A549 (cell line): ENCODE data around the gene GRIK2. TPM values are rescaled to one million over a fixed set of nuclear protein-coding genes. Genes with fewer than 3 reads are reported as not detected.

Source experiments
- CBX8 ChIP-seq: fragments of 200-600 bp; sonication (generic); IDR thresholded peaks from 2 replicates; pipeline ENCODE4 v1.6.1; 2016
- FOSB ChIP-seq: fragments of 250-450 bp; sonication (Bioruptor Pico); IDR thresholded peaks from 2 replicates; pipeline ENCODE4 v1.5.0; 2020; ENCODE audit warnings: mild to moderate bottlenecking, moderate library complexity
- FOSL2 ChIP-seq, 2 experiments: fragments of 450-650 bp in 1 of 2; fragments of >200 bp in 1 of 2; sonication (Bioruptor Twin) in 1 of 2; formaldehyde crosslinking; IDR thresholded peaks; 2 replicates each; pipeline versions ENCODE4 v1.5.0 to v1.6.1; 2016 to 2020; ENCODE audit warnings: mild to moderate bottlenecking in 1 of 2, moderate library complexity in 1 of 2
- HMGXB4 ChIP-seq: fragments of 250-450 bp; sonication (Bioruptor Pico); IDR thresholded peaks from 2 replicates; pipeline ENCODE4 v1.5.0; 2021; ENCODE audit warnings: mild to moderate bottlenecking, moderate library complexity, borderline replicate concordance
- polyA plus RNA-seq, 4 experiments: library from polyadenylated mRNA; depleted of rRNA in 3 of 4; stranded (reverse); fragments of >200 nt; fragmentation: RNase III in 1 of 4; extraction: RNeasy Plus Mini Kit Qiagen cat#74134 plus additional on column Dnase treatment in 1 of 4; gene quantifications; 2 replicates in 3 of 4; 3 replicates in 1 of 4; pipeline ENCODE4 v1.2.3, GENCODE V29; 2011 to 2017

Gene GRIK2
- polyA plus RNA-seq, 2 of the 4 experiments (the other 2 are of a cell fraction) = 0.56 to 0.65 TPM

GRCh38 chr6:102118034-102118433, 724.5 kb downstream of the GRIK2 start (continued):
- no peak for TF ChIP-seq HMGXB4 (CRISPR knock-in tag)
- no peak for TF ChIP-seq FOSB
- no peak for TF ChIP-seq FOSL2 (IDR thresholded peaks at IDR 0.05)
- TF ChIP-seq FOSL2 (CRISPR knock-in tag; IDR thresholded peaks at IDR 0.05) = no peak
- TF ChIP-seq CBX8 = no peak
